ENCODE results near the gene TAPBP. TPM values are rescaled to one million over a fixed set of nuclear protein-coding genes. Genes with fewer than 3 reads are reported as not detected.

Gene TAPBP
- total and polyA plus RNA-seq, 2 of the 8 experiments (the other 6 are each of a cell fraction or from before 2014, with no cell fraction given), result 24.5 to 35.4 TPM

DNA sequence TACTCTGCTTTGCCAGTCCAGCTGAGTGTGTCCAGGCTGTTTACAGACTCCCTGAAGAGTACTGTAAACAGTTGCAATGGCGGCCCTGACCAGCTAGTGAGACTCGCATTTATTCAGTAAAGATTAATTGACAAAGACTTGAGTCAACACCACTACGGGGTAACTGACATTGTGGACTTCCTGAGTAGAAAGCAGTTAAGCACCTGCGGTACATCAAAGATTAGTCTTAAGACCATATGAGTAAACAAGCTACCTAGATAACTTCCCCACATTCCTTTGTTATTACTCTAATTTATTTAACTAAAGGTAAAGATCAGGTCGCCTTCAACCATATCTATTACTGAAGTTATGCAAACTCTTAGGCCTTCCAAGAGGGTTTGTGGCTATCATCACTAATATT is 54.8 kb downstream of the TAPBP start:
- FAIRE-seq, result no peak
- TF ChIP-seq SAP30 (IDR thresholded peaks at IDR 0.05; ENCODE audit: insufficient read depth, insufficient replicate concordance, low read length), result no peak
- no peak for TF ChIP-seq HDAC6 (IDR thresholded peaks at IDR 0.05; ENCODE audit: low read depth, low read length)
- no peak for TF ChIP-seq POLR2AphosphoS5 (IDR thresholded peaks at IDR 0.05; ENCODE audit: low read depth, low read length)
- TF ChIP-seq HDAC2 (IDR thresholded peaks at IDR 0.05; ENCODE audit: borderline replicate concordance in 1 of 2, low read depth in 2 of 2, low read length in 2 of 2), result no peak
- TF ChIP-seq RBBP5 (IDR thresholded peaks at IDR 0.05; ENCODE audit: borderline replicate concordance, low read depth, low read length), result no peak
- TF ChIP-seq, protein P1, sequence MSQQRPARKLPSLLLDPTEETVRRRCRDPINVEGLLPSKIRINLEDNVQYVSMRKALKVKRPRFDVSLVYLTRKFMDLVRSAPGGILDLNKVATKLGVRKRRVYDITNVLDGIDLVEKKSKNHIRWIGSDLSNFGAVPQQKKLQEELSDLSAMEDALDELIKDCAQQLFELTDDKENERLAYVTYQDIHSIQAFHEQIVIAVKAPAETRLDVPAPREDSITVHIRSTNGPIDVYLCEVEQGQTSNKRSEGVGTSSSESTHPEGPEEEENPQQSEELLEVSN (IDR thresholded peaks at IDR 0.05), result no peak
- no peak for TF ChIP-seq RNF2 (IDR thresholded peaks at IDR 0.05; ENCODE audit: borderline replicate concordance, low read depth, low read length, missing control alignments, poor library complexity, severe bottlenecking)
- TF ChIP-seq TEAD4 (IDR thresholded peaks at IDR 0.05; ENCODE audit: low read depth, low read length), result no peak
- no peak for TF ChIP-seq BACH1 (IDR thresholded peaks at IDR 0.05; ENCODE audit: low read length)
- TF ChIP-seq NRF1 (IDR thresholded peaks at IDR 0.05; ENCODE audit: low read depth, low read length), result no peak
- no peak for TF ChIP-seq GABPA (IDR thresholded peaks at IDR 0.05; ENCODE audit: borderline replicate concordance, insufficient read depth, low read length)
- no peak for TF ChIP-seq CHD2 (IDR thresholded peaks at IDR 0.05; ENCODE audit: low read length)
- TF ChIP-seq RFX5 (IDR thresholded peaks at IDR 0.05; ENCODE audit: borderline replicate concordance, low read depth, low read length), result no peak
- no peaks in the 10 kb centered on the region for H3K4me1 ChIP-seq (replicated peaks in 1 of 4; ENCODE audit: control insufficient read depth in 3 of 4, insufficient read depth in 4 of 4, low read length in 3 of 4)

More for the DNA sequence above, 54.8 kb downstream of the TAPBP start:
- ChIA-PET POLR2A (ENCODE audit: partially characterized antibody) (interaction anchor here (1.6 to 4.2 kb wide), 4 partner anchors 9 to 18 kb away, joined by 4 to 26 read pairs (median 12); partner anchors contain the start of genes B3GALT4, RPS18 and VPS52), CTCF (ENCODE audit: partially characterized antibody) (interaction anchor here (0.6 to 3.0 kb wide), 3 partner anchors 9 to 52 kb away, joined by 3 to 14 read pairs (median 3); no protein-coding TSS in a partner anchor)
- Histone ChIP-seq H2BK120ac (replicated peaks; ENCODE audit: low read depth, low read length) (no peak overlapping the region), H3K18ac (ENCODE audit: extremely low read depth, low read length) (no peak overlapping the region), H3K56ac (replicated peaks; ENCODE audit: insufficient read length, low read depth, low read length) (no peak overlapping the region), H3K79me1 (ENCODE audit: low read depth, low read length) (no peaks in the 10 kb centered on the region), H3K9ac (replicated peaks in 1 of 4; ENCODE audit: extremely low read depth in 1 of 4, low read depth in 3 of 4, low read length in 3 of 4) (no peak overlapping the region), H3K23ac (ENCODE audit: insufficient read length) (no peak overlapping the region), H3K4ac (replicated peaks; ENCODE audit: insufficient read length, low read depth, low read length) (no peak overlapping the region), H2AFZ (ENCODE audit: low read length) (no peak overlapping the region), H4K8ac (ENCODE audit: extremely low read depth, insufficient read depth, low read length) (no peak overlapping the region), H2BK15ac (ENCODE audit: low read length) (no peak overlapping the region), H3K4me2 (ENCODE audit: insufficient read depth in 1 of 2, low read depth in 2 of 2, low read length in 2 of 2) (no peak overlapping the region), H2AK5ac (ENCODE audit: low read depth, low read length) (no peak overlapping the region), H4K20me1 (replicated peaks in 1 of 2; ENCODE audit: control insufficient read depth in 1 of 2, insufficient read depth in 2 of 2, low read length in 2 of 2) (peaks cover 0 to 3% of the 10 kb centered on the region in 2 experiments), H3K36me3 (ENCODE audit: control insufficient read depth in 2 of 4, insufficient read depth in 4 of 4, low read length in 3 of 4) (peaks cover 2 to 21% (median 2%) of the 10 kb centered on the region in 4 experiments; a peak in 5 of 8 replicates), H3K27ac (ENCODE audit: low read depth, low read length) (no peak overlapping the region), H4K5ac (ENCODE audit: insufficient read length, low read depth, low read length) (no peak overlapping the region), H2BK12ac (ENCODE audit: low read depth, low read length) (no peak overlapping the region), H3K27me3 (replicated peaks in 1 of 4; ENCODE audit: control insufficient read depth in 3 of 4, extremely low read depth in 1 of 4, insufficient read depth in 3 of 4, low read length in 3 of 4) (no peaks in the 10 kb centered on the region), H2BK20ac (ENCODE audit: low read length) (no peak overlapping the region), H3K14ac (ENCODE audit: insufficient read length) (no peak overlapping the region), H2BK5ac (ENCODE audit: low read depth, low read length) (no peak overlapping the region), H4K91ac (replicated peaks; ENCODE audit: insufficient read length, low read length) (no peak overlapping the region), H3K4me3 (ENCODE audit: extremely low read depth in 1 of 4, insufficient read depth in 2 of 4, low read depth in 3 of 4, low read length in 4 of 4) (no peak overlapping the region), H3K23me2 (ENCODE audit: low read depth, low read length) (no peaks in the 10 kb centered on the region), H3K9me3 (ENCODE audit: insufficient read depth in 2 of 2, low read depth in 1 of 2, low read length in 1 of 2) (0 out of 4 replicates have a peak, but pooled peaks cover 0 to 2% of the 10 kb centered on the region in 2 experiments), H3K79me2 (ENCODE audit: control insufficient read depth in 1 of 2, insufficient read depth in 2 of 2, low read length in 2 of 2) (no peaks in the 10 kb centered on the region)
- 93% methylated on average over 5 of the region's 5 CpGs; no CpG with 5 or more reads in 1 of the 2 experiments for WGBS, 2 experiments (ENCODE audit: extremely low coverage in 1 of 2, insufficient coverage in 1 of 2, insufficient read length in 1 of 2, insufficient replicate concordance in 2 of 2, low coverage in 1 of 2, low lambda C conversion rate in 2 of 2, missing lambda C conversion rate in 1 of 2)
- no peak for DNase-seq (ENCODE audit: low read depth in 1 of 2, low spot score in 2 of 2)

All from H1 (cell line).